Measurements from ENCODE around the gene COMMD1.

COMMD1 gene

DNA sequence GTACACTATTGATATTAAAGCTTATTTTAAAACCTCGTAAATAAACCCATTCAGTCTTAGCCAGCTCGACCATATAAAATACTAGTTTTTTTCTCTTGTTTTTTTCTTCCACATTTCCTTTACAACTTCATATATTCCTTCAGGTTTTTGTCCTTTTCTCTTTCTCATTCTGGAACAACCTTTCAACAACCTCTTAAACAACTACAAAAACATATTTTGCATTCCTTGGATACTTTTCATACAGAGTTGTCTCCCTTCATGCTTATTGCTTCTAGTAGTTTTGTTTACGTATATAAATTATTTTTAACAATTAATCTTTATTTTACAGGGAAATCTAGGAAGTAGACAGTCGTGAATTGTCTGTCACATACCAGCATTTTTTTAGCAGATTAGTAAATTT lies 41.2 kb downstream of the COMMD1 start:
- H2AFZ ChIP-seq (ENCODE audit: low read depth, low read length) = no peak overlapping the region
- H3K36me3 ChIP-seq (ENCODE audit: control insufficient read depth in 1 of 2, insufficient read depth in 2 of 2, low read depth in 1 of 2, low read length in 2 of 2) = no peaks in the 10 kb centered on the region
- no peak overlapping the region for H3K27ac ChIP-seq (ENCODE audit: low read length, poor library complexity, severe bottlenecking)
- H3K18ac ChIP-seq (ENCODE audit: low read depth in 1 of 2, low read length in 2 of 2) = no peak overlapping the region
- H3K27me3 ChIP-seq (ENCODE audit: control insufficient read depth in 1 of 2, insufficient read depth in 1 of 2, low read length in 2 of 2) = no peaks in the 10 kb centered on the region
- H4K91ac ChIP-seq (ENCODE audit: low read length) = no peak overlapping the region
- DNase-seq = no peak
- peaks cover 2% of the 10 kb centered on the region for H3K4me1 ChIP-seq (ENCODE audit: control insufficient read depth, insufficient read depth, low read depth, low read length)
- no peak overlapping the region for H3K4ac ChIP-seq (ENCODE audit: low read depth in 1 of 2, low read length in 2 of 2)
- H3K4me2 ChIP-seq (ENCODE audit: low read length, poor library complexity, severe bottlenecking) = no peak overlapping the region
- H3K14ac ChIP-seq (ENCODE audit: low read length in 2 of 2) = no peak overlapping the region
- no peak overlapping the region for H3K23ac ChIP-seq (ENCODE audit: low read length in 2 of 2)
- H3K9me3 ChIP-seq (ENCODE audit: control insufficient read depth, low read length) = peaks cover under 1% of the 10 kb centered on the region
- no peak overlapping the region for H4K8ac ChIP-seq (ENCODE audit: low read length)
- no peak overlapping the region for H2BK12ac ChIP-seq (ENCODE audit: low read length in 2 of 2)
- no peak overlapping the region for H2BK120ac ChIP-seq (ENCODE audit: low read depth, low read length)
- H3K79me1 ChIP-seq (replicated peaks; ENCODE audit: low read length, poor library complexity, severe bottlenecking) = peaks cover 7% of the 10 kb centered on the region
- no peak overlapping the region for H2BK15ac ChIP-seq (ENCODE audit: low read depth, poor library complexity, severe bottlenecking)
- H3K4me3 ChIP-seq (ENCODE audit: insufficient read depth in 1 of 2, low read depth in 1 of 2, low read length in 2 of 2) = no peak overlapping the region
- no peak overlapping the region for H2BK5ac ChIP-seq (ENCODE audit: low read depth, low read length, poor library complexity, severe bottlenecking)
- WGBS = 83% methylated on average over 2 of the region's 4 CpGs
- no peak overlapping the region for H2AK5ac ChIP-seq (ENCODE audit: low read length, severe bottlenecking)
- no peak overlapping the region for H3K9ac ChIP-seq (ENCODE audit: low read length)

DNA sequence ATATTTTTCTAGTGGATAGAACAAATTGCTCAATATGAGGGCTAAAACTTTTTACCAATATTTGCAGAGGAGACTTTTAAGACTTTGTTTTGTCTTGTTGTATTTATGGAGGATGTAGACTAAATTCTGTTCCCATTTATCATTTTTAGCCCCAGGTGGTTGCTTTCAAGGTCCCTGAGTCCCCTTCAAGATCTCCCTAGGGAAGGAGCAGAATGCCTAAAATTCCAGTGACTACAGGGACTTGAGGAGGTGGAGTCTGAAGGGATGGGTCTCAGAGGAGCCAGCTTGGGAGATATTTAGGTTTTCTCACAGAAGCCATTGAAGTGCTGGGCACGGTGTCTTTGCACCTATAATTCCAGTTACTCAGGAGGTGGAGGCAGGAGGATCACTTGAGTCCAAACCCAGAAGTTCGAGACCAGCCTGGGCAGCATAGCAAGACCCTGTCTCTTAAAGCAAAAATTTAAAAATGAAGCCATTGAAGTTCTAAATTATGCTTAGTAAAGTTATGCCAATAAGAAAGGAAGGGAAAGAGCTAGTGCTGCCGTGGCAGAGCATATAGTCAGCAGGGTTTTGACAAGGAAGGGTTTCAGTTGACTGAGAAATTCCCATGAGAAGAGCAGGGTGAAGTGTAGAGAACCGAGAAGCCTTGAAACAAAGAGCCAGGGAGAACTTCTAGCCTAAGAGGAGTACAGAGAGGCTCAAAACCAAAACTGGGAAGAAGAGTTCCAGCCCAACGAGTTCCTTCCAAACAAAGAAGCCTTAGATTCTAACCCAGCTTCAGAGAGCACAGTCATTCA lies 43.4 kb downstream of the COMMD1 start:
- Histone ChIP-seq H3K27ac (ENCODE audit: low read length, poor library complexity, severe bottlenecking) (no peak overlapping the region), H2BK5ac (ENCODE audit: low read depth, low read length, poor library complexity, severe bottlenecking) (no peak overlapping the region), H2BK120ac (ENCODE audit: low read depth, low read length) (no peak overlapping the region), H3K4me3 (ENCODE audit: insufficient read depth in 1 of 2, low read depth in 1 of 2, low read length in 2 of 2) (no peak overlapping the region), H3K9me3 (ENCODE audit: control insufficient read depth, low read length) (peaks cover 13% of the 10 kb centered on the region), H3K9ac (ENCODE audit: low read length) (no peak overlapping the region), H3K4me1 (ENCODE audit: control insufficient read depth, insufficient read depth, low read depth, low read length) (peaks cover 2% of the 10 kb centered on the region), H3K27me3 (ENCODE audit: control insufficient read depth in 1 of 2, insufficient read depth in 1 of 2, low read length in 2 of 2) (no peaks in the 10 kb centered on the region), H3K36me3 (ENCODE audit: control insufficient read depth in 1 of 2, insufficient read depth in 2 of 2, low read depth in 1 of 2, low read length in 2 of 2) (no peaks in the 10 kb centered on the region), H2AK5ac (ENCODE audit: low read length, severe bottlenecking) (no peak overlapping the region), H2BK12ac (ENCODE audit: low read length in 2 of 2) (no peak overlapping the region), H3K79me1 (replicated peaks; ENCODE audit: low read length, poor library complexity, severe bottlenecking) (peaks cover 7% of the 10 kb centered on the region), H3K4ac (ENCODE audit: low read depth in 1 of 2, low read length in 2 of 2) (no peak overlapping the region), H2BK15ac (ENCODE audit: low read depth, poor library complexity, severe bottlenecking) (no peak overlapping the region), H3K4me2 (ENCODE audit: low read length, poor library complexity, severe bottlenecking) (no peak overlapping the region), H3K14ac (ENCODE audit: low read length in 2 of 2) (no peak overlapping the region), H4K8ac (ENCODE audit: low read length) (no peak overlapping the region), H3K23ac (ENCODE audit: low read length in 2 of 2) (no peak overlapping the region), H2AFZ (ENCODE audit: low read depth, low read length) (no peak overlapping the region), H4K91ac (ENCODE audit: low read length) (no peak overlapping the region), H3K18ac (ENCODE audit: low read depth in 1 of 2, low read length in 2 of 2) (no peak overlapping the region)
- 75% methylated on average over 5 of the region's 5 CpGs for WGBS
- no peak for DNase-seq

DNA sequence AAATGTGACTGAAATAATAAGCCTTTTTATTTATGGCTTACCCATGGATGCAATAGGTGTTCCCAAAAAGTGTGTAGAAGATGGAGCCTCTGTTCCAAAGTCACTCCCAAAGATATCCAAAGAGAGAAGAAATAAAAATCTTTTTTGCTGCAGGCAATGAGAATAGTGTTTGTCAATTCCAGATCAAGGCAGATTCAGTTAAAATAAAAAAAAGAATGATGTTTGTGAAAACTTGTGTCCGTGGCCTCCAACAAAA lies 43.9 kb downstream of the COMMD1 start:
- Histone ChIP-seq H2BK120ac (ENCODE audit: low read depth, low read length) (no peak overlapping the region), H3K23ac (ENCODE audit: low read length in 2 of 2) (no peak overlapping the region), H3K4me3 (ENCODE audit: insufficient read depth in 1 of 2, low read depth in 1 of 2, low read length in 2 of 2) (no peak overlapping the region), H2AFZ (ENCODE audit: low read depth, low read length) (no peak overlapping the region), H3K18ac (ENCODE audit: low read depth in 1 of 2, low read length in 2 of 2) (no peak overlapping the region), H3K36me3 (ENCODE audit: control insufficient read depth in 1 of 2, insufficient read depth in 2 of 2, low read depth in 1 of 2, low read length in 2 of 2) (no peaks in the 10 kb centered on the region), H3K4me2 (ENCODE audit: low read length, poor library complexity, severe bottlenecking) (no peak overlapping the region), H3K27ac (ENCODE audit: low read length, poor library complexity, severe bottlenecking) (no peak overlapping the region), H3K9ac (ENCODE audit: low read length) (no peak overlapping the region), H3K9me3 (ENCODE audit: control insufficient read depth, low read length) (peaks cover 13% of the 10 kb centered on the region), H2BK15ac (ENCODE audit: low read depth, poor library complexity, severe bottlenecking) (no peak overlapping the region), H4K91ac (ENCODE audit: low read length) (no peak overlapping the region), H3K79me1 (replicated peaks; ENCODE audit: low read length, poor library complexity, severe bottlenecking) (peaks cover 7% of the 10 kb centered on the region), H2AK5ac (ENCODE audit: low read length, severe bottlenecking) (no peak overlapping the region), H3K27me3 (ENCODE audit: control insufficient read depth in 1 of 2, insufficient read depth in 1 of 2, low read length in 2 of 2) (no peaks in the 10 kb centered on the region), H2BK5ac (ENCODE audit: low read depth, low read length, poor library complexity, severe bottlenecking) (no peak overlapping the region), H3K4me1 (ENCODE audit: control insufficient read depth, insufficient read depth, low read depth, low read length) (peaks cover 2% of the 10 kb centered on the region), H3K14ac (ENCODE audit: low read length in 2 of 2) (no peak overlapping the region), H4K8ac (ENCODE audit: low read length) (no peak overlapping the region), H2BK12ac (ENCODE audit: low read length in 2 of 2) (no peak overlapping the region), H3K4ac (ENCODE audit: low read depth in 1 of 2, low read length in 2 of 2) (no peak overlapping the region)
- 85% methylated on average over 1 of the region's 1 CpG for WGBS
- no peak for DNase-seq

DNA sequence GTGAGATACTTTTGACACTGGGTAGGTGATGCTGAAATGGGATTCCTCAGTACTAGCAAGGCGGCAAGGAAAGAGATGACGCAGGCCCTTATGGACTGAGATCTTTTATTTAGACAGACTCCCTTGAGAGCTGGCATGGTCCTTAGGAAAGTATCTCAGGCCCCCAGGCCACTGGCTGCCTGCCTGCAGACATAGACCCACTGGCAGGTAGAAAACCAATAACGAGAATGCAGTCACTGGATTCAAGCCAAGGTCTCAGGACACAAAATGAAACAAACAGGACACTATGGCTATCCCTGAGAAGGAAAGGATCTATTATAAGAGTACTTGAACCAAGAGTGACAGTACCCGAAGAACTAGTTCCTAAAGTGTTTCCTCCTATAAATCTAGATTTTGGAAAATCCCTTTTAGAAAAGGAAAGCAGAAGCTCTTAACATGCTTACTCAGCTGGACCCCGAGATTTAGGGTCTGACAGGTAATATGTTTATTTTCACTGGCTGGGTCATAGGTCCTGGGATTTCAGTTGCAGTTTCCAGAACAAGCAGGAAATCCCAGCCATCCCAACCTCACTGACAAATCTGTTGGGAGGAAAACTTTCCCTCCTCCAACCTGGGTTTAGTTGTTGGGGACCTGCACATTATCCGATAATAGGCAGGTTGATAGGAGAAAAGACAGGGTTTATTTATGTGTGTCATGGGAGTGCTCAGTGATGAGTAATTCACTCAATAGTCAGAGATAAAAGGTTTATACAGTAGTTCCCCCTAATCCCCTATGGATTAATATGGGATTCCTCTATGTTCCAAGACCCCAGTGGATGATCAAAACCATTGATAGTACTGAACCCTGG lies 44.5 kb downstream of the COMMD1 start:
- Histone ChIP-seq H3K18ac (ENCODE audit: low read depth in 1 of 2, low read length in 2 of 2) (no peak overlapping the region), H3K4me1 (ENCODE audit: control insufficient read depth, insufficient read depth, low read depth, low read length) (peaks cover 2% of the 10 kb centered on the region), H3K23ac (ENCODE audit: low read length in 2 of 2) (no peak overlapping the region), H3K14ac (ENCODE audit: low read length in 2 of 2) (no peak overlapping the region), H2AK5ac (ENCODE audit: low read length, severe bottlenecking) (no peak overlapping the region), H4K91ac (ENCODE audit: low read length) (no peak overlapping the region), H3K27me3 (ENCODE audit: control insufficient read depth in 1 of 2, insufficient read depth in 1 of 2, low read length in 2 of 2) (no peaks in the 10 kb centered on the region), H2AFZ (ENCODE audit: low read depth, low read length) (no peak overlapping the region), H2BK15ac (ENCODE audit: low read depth, poor library complexity, severe bottlenecking) (no peak overlapping the region), H3K9ac (ENCODE audit: low read length) (no peak overlapping the region), H3K79me1 (replicated peaks; ENCODE audit: low read length, poor library complexity, severe bottlenecking) (peaks cover 7% of the 10 kb centered on the region), H3K36me3 (ENCODE audit: control insufficient read depth in 1 of 2, insufficient read depth in 2 of 2, low read depth in 1 of 2, low read length in 2 of 2) (no peaks in the 10 kb centered on the region), H2BK12ac (ENCODE audit: low read length in 2 of 2) (no peak overlapping the region), H3K4me2 (ENCODE audit: low read length, poor library complexity, severe bottlenecking) (no peak overlapping the region), H2BK5ac (ENCODE audit: low read depth, low read length, poor library complexity, severe bottlenecking) (no peak overlapping the region), H3K4me3 (ENCODE audit: insufficient read depth in 1 of 2, low read depth in 1 of 2, low read length in 2 of 2) (no peak overlapping the region), H4K8ac (ENCODE audit: low read length) (no peak overlapping the region), H3K9me3 (ENCODE audit: control insufficient read depth, low read length) (peaks cover 13% of the 10 kb centered on the region), H3K4ac (ENCODE audit: low read depth in 1 of 2, low read length in 2 of 2) (no peak overlapping the region), H2BK120ac (ENCODE audit: low read depth, low read length) (no peak overlapping the region), H3K27ac (ENCODE audit: low read length, poor library complexity, severe bottlenecking) (no peak overlapping the region)
- 60% methylated on average over 5 of the region's 6 CpGs for WGBS
- peak; percentile 40 for DNase-seq

Measured in mesenchymal stem cell (in vitro differentiated cells and primary cell).